GM18505 (cell line): Measurements from ENCODE around the gene PITPNM3.
"Not testable (repeated sequence)": the region's sequence is repeated elsewhere in the genome, so short reads cannot be mapped to it uniquely, and the experiment has no call there.

Source experiments
- ATAC-seq: cut with Tn5 transposase; IDR thresholded peaks from one replicate; pipeline ENCODE4 v1.9.1; 2021; ENCODE audit not compliant: unreplicated experiment
- POLR2A ChIP-seq: IDR thresholded peaks from 4 replicates; pipeline ENCODE4 v1.6.1; 2011; ENCODE audit warnings: borderline replicate concordance; ENCODE audit not compliant: insufficient read depth, insufficient read length; ENCODE audit errors: extremely low read depth

Gene PITPNM3

DNA sequence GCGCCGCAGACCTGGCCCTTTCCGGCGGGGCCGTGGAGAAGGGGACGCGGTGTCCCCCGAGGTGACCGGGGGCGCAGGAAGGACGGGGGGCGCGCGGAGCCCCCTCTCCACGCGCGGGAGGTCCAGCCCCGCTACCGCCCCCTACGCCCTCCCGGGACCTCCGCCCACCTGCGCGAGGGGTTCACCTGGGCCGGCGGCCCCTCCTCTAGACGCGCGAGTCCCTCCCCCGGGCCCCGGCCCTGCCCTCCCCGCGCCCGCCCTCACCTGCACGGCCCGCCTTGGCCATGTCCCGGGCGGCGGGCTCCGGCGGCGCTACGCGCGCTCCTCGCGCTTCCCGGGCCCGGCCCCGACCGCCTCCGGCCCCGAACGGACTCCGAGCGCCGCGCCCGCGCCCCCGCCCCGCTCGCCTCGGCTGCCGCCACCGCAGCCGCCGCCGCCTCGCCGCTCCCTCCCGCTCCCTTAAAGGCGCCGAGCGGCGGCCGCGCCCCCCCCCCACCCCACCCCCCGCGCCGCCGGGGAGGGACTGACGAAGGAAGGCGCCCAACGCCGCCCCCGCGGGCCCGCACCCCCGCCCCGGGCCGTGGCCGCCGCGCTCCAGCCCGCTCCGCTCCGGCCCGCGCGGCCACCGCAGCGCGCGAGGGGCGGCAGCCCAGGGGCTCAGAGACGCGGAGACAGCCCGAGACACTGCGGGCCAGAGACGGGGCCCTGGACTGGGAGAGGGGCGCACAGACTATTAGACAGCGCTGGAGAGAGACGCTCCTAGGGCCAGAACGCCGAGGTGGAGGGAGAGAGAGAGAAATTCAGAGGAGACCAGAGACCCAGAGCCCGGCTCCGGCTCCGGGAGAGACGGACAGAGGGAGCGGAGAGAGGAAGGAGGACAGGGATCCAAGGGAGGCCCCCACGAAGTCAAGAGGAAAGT is at the start of gene PITPNM3:
Gene PITPNM3 (minus strand): TSS at position 435 of the 919 bp plus-strand sequence. CDS start 149 bp downstream, at position 286.
- TF ChIP-seq POLR2A, result no peak
- no peak for ATAC-seq

DNA sequence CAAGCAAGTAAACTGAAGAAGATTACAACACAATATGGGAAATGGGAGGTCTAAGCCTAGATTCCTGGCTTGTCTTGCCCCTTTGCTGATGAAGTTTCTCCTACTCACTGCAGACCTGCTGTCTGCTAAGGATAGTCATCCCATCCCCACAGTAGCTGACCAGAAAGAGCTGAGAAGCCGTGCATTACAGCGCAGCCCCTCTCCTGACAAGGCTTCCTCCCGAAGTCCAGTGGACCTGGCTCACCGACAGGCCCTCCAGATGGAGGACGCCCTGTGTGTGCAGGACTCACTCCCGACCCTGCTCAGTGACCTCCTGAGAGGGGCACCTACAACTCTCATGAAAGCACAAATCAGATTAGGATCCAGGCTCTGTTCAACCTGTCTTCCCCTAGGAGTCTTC is 48.8 kb upstream of the PITPNM3 start:
- no peak for TF ChIP-seq POLR2A
- no peak for ATAC-seq

- no peak for ATAC-seq
- TF ChIP-seq POLR2A, result no peak
Measured at GRCh38 chr17:6603744-6604325, 47.5 kb upstream of the PITPNM3 start.

DNA sequence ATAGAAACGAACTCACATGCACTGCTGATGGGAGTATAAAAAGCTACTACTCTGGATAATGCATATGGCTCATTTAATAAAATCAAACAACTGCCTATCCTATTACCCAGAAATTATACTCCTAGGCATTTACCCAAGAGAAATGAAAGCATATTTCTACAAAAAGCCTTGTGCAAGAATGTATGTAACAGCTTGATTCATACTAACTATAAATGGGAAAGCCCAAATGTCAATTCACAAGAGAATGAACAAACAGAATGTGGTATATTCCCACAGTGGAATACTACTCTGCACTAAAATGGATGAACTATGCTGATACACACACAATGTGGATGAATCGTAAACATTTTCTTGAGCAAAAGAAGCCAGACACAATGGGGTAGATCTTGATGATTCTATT is 45.8 kb upstream of the PITPNM3 start:
- ATAC-seq, result no peak
- no peak for TF ChIP-seq POLR2A

DNA sequence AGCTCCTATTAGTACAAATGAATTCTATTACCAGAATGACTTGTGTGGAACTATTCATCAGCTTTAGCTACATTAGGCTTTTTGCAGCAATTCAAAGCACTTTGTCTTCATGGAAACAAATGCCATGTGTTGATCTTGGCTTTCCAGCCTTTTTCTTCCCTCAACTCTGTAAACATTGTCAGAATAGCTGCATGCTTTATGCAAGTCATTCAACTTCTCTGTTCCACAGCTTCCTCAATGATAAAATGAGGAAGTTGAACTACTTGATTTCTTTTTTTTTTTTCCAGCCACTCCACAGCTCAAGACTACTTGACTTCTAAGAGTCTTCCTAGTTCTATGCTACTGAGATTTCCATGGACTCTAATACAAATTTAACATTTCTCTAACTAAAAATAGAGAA is 43.0 kb upstream of the PITPNM3 start:
- ATAC-seq, result no peak
- no peak for TF ChIP-seq POLR2A

DNA sequence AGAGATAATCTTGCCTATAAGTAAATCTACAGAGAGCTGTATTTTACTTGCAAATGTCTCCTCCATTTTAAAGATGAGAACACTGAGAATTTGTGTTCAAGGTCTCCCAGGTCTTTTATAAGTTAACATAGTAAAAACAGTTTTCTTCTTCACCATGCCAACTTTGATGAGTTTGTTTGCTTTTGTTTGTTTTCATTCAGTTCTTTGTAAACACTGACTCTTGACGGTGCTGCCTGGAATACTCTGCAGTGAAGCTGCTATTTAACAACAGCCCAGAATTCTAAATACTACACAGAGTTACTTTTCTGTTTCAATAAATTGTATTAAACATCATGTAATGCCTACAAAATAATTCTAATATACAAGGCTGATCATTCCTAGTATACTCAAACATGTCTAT is 41.4 kb upstream of the PITPNM3 start:
- ATAC-seq, result no peak
- TF ChIP-seq POLR2A, result no peak

- TF ChIP-seq POLR2A, result no peak
- no peak for ATAC-seq
Measured at GRCh38 chr17:6596941-6597340, 40.6 kb upstream of the PITPNM3 start.

DNA sequence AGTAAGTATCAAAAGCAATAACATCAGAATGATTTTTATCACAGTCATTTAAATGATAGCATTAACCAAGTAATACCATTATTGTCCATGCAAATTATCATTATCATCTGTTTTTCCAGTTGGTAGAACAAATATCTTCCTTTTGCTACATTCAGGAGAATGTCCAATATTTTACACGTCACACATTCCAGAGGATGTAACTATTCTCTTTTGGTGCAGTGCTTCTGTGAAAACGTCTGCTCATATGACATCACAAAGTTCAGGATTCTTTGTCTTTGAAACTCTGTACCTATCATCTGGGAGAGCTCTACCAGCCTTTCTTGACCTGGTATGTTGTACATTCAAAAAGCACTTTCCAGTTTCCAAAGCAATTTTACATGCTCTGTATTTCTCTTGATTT is 40.2 kb upstream of the PITPNM3 start:
- TF ChIP-seq POLR2A, result no peak

DNA sequence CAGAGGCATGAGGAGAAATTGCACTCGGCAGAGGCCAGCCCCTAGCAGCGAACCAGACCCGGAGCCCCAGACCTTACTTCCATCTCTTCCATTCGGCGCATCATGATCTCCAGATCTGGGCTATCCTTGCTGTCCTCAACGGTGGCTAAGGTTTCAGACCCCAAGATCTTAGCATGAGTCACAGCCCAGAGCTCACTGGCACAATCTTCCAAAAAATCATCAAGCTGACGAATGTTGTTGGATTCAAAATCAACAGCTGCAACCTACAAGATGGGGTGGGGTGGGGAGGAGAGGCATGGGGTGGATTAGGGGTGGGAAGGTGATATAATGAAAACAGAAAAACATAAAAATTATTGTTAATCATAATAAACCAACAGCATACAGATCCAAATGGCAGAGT is 39.7 kb upstream of the PITPNM3 start:
- TF ChIP-seq POLR2A, result no peak

More for the DNA sequence above, 40.2 kb upstream of the PITPNM3 start:
- ATAC-seq, result no peak

GRCh38 chr17:6593371-6593770 is 37.0 kb upstream of the PITPNM3 start:
- ATAC-seq, result not testable (repeated sequence)

More for the DNA sequence above, 39.7 kb upstream of the PITPNM3 start:
- ATAC-seq, result no peak

- TF ChIP-seq POLR2A, result no peak
- ATAC-seq, result no peak
Measured at GRCh38 chr17:6592173-6592572, 35.8 kb upstream of the PITPNM3 start.

- ATAC-seq, result no peak
- no peak for TF ChIP-seq POLR2A
Measured at GRCh38 chr17:6591599-6592158, 35.3 kb upstream of the PITPNM3 start.

- no peak for ATAC-seq
- no peak for TF ChIP-seq POLR2A
Measured at GRCh38 chr17:6589266-6589946, 33.1 kb upstream of the PITPNM3 start.
